ENCODE data around the gene CFAP299.

The CFAP299 gene

GRCh38 chr4:80360084-80360483 lies 24.6 kb downstream of the CFAP299 start:
- no peaks in the 10 kb centered on the region for H3K36me3 Mint-ChIP-seq (ENCODE audit: low read depth)
- no peak overlapping the region for H3K27ac Mint-ChIP-seq
- DNase-seq (ENCODE audit: low spot score): no peak
- no peak overlapping the region for H3K4me3 Mint-ChIP-seq
- H3K27me3 Mint-ChIP-seq (ENCODE audit: low read depth): peaks cover 24% of the 10 kb centered on the region
- H3K9me3 Mint-ChIP-seq: no peaks in the 10 kb centered on the region
- no peaks in the 10 kb centered on the region for H3K4me1 Mint-ChIP-seq (ENCODE audit: low read depth)

GRCh38 chr4:80360900-80361299 lies 25.4 kb downstream of the CFAP299 start:
- Mint-ChIP-seq H3K27ac (no peak overlapping the region), H3K4me1 (ENCODE audit: low read depth) (no peaks in the 10 kb centered on the region), H3K27me3 (ENCODE audit: low read depth) (peaks cover 24% of the 10 kb centered on the region), H3K4me3 (no peak overlapping the region), H3K9me3 (no peaks in the 10 kb centered on the region), H3K36me3 (ENCODE audit: low read depth) (no peaks in the 10 kb centered on the region)
- DNase-seq (ENCODE audit: low spot score): no peak

DNA sequence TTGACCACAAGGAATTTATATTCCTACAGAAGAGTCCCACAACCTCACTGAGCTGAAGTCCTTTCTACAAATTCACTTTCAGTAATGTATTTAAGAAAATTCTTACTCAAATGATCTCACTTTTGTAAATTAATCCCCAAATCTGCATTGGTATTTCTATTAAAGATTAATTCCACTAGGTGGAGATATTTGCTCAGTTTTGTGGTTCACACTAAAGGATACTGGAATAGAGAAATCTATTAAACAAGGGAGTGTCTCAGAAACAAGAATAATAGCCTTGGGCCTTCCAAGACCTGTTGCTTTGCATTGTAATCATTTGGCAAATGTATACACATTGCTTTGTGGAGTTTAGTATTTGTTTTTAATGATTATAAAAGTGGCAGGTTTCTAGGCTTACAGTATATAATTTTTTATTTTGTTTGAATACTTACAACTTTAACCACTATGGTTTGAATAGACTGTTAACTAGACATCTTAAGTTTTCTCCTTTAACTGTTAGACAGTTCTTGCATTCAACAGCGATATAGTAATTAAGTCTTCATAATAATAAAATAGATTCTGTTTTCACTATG lies 25.9 kb downstream of the CFAP299 start:
- no peak for DNase-seq (ENCODE audit: low spot score)
- no peak overlapping the region for H3K4me3 Mint-ChIP-seq
- H3K36me3 Mint-ChIP-seq (ENCODE audit: low read depth): no peaks in the 10 kb centered on the region
- no peaks in the 10 kb centered on the region for H3K9me3 Mint-ChIP-seq
- no peak overlapping the region for H3K27ac Mint-ChIP-seq
- no peaks in the 10 kb centered on the region for H3K4me1 Mint-ChIP-seq (ENCODE audit: low read depth)
- H3K27me3 Mint-ChIP-seq (ENCODE audit: low read depth): peaks cover 23% of the 10 kb centered on the region

DNA sequence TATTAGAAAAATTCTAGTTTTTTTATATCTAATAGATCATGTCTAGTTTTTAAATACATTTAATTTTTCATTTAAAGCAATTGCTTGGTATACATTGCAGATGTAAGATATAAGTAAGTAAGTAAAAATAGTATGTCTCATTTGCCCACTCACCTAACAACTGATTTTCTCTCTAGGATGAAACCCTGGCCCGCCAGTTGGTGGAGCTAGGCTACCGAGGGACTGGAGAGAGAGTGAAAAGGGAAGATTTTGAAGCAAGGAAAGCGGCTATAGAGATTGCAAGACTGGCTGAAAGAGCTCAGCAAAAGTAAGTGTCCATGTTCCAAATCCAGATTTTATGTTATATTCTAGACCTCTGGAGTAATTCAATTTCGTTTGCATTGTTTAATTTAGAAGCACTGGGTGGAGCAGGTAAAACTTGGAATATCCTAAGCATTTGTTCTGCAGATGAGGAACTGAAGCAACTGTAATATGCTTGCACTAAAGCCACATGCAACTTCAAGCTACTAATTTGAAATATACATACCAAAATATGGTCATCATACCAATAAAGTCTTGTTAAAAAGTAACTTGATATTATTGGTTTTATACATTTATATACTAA lies 27.1 kb downstream of the CFAP299 start:
- Mint-ChIP-seq H3K27ac (no peak overlapping the region), H3K27me3 (ENCODE audit: low read depth) (peaks cover 14% of the 10 kb centered on the region), H3K4me3 (no peak overlapping the region), H3K4me1 (ENCODE audit: low read depth) (no peaks in the 10 kb centered on the region), H3K36me3 (ENCODE audit: low read depth) (no peaks in the 10 kb centered on the region), H3K9me3 (no peaks in the 10 kb centered on the region)
- DNase-seq (ENCODE audit: low spot score): no peak

GRCh38 chr4:80365928-80366327 lies 30.4 kb downstream of the CFAP299 start:
- no peak for DNase-seq (ENCODE audit: low spot score)
- Mint-ChIP-seq H3K36me3 (ENCODE audit: low read depth) (no peaks in the 10 kb centered on the region), H3K27me3 (ENCODE audit: low read depth) (peaks cover 2% of the 10 kb centered on the region), H3K4me3 (no peak overlapping the region), H3K27ac (no peak overlapping the region), H3K9me3 (no peaks in the 10 kb centered on the region), H3K4me1 (ENCODE audit: low read depth) (no peaks in the 10 kb centered on the region)

DNA sequence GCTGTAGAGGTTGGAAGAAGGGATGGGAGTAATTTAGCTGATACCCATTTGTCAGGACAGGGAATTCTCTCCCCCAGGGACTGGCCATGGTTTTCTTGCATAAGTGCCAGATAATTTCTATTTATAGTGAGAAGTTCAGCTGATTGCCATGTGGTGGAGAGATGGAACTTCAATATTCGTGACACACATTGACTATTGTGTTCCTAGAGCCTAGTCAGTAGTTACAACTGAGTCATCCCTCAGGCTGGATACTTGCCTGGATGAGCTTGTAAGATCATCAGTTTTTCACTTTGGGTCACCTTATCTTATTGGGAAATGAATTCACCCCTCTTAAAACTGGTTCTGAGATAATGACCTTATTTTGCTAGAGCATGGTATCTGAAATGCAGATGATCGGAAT lies 32.2 kb downstream of the CFAP299 start:
- no peak for DNase-seq (ENCODE audit: low spot score)
- H3K27ac Mint-ChIP-seq: no peak overlapping the region
- H3K36me3 Mint-ChIP-seq (ENCODE audit: low read depth): no peaks in the 10 kb centered on the region
- no peaks in the 10 kb centered on the region for H3K27me3 Mint-ChIP-seq (ENCODE audit: low read depth)
- H3K4me3 Mint-ChIP-seq: no peak overlapping the region
- H3K9me3 Mint-ChIP-seq: peaks cover 6% of the 10 kb centered on the region
- H3K4me1 Mint-ChIP-seq (ENCODE audit: low read depth): no peaks in the 10 kb centered on the region

- H3K9me3 Mint-ChIP-seq: peaks cover 6% of the 10 kb centered on the region
- H3K27ac Mint-ChIP-seq: no peak overlapping the region
- H3K4me1 Mint-ChIP-seq (ENCODE audit: low read depth): no peaks in the 10 kb centered on the region
- no peaks in the 10 kb centered on the region for H3K27me3 Mint-ChIP-seq (ENCODE audit: low read depth)
- DNase-seq (ENCODE audit: low spot score): no peak
- H3K36me3 Mint-ChIP-seq (ENCODE audit: low read depth): no peaks in the 10 kb centered on the region
- no peak overlapping the region for H3K4me3 Mint-ChIP-seq
These were observed 35.1 kb downstream of the CFAP299 start for GRCh38 chr4:80370635-80371034.

GRCh38 chr4:80371046-80371445 lies 35.5 kb downstream of the CFAP299 start:
- Mint-ChIP-seq H3K27me3 (ENCODE audit: low read depth) (no peaks in the 10 kb centered on the region), H3K4me3 (no peak overlapping the region), H3K27ac (no peak overlapping the region), H3K4me1 (ENCODE audit: low read depth) (no peaks in the 10 kb centered on the region), H3K36me3 (ENCODE audit: low read depth) (no peaks in the 10 kb centered on the region), H3K9me3 (peaks cover 6% of the 10 kb centered on the region)
- no peak for DNase-seq (ENCODE audit: low spot score)

- no peaks in the 10 kb centered on the region for H3K27me3 Mint-ChIP-seq (ENCODE audit: low read depth)
- no peaks in the 10 kb centered on the region for H3K36me3 Mint-ChIP-seq (ENCODE audit: low read depth)
- H3K27ac Mint-ChIP-seq: no peak overlapping the region
- H3K4me1 Mint-ChIP-seq (ENCODE audit: low read depth): no peaks in the 10 kb centered on the region
- no peak for DNase-seq (ENCODE audit: low spot score)
- peaks cover 6% of the 10 kb centered on the region for H3K9me3 Mint-ChIP-seq
- no peak overlapping the region for H3K4me3 Mint-ChIP-seq
These were observed 38.6 kb downstream of the CFAP299 start for GRCh38 chr4:80374180-80374579.

- no peak overlapping the region for H3K4me3 Mint-ChIP-seq
These were observed 46.7 kb downstream of the CFAP299 start for GRCh38 chr4:80382090-80382832.

GRCh38 chr4:80385397-80386280 lies 50.1 kb downstream of the CFAP299 start:
- no peaks in the 10 kb centered on the region for H3K4me1 Mint-ChIP-seq (ENCODE audit: low read depth)
- H3K9me3 Mint-ChIP-seq: no peaks in the 10 kb centered on the region
- H3K4me3 Mint-ChIP-seq: no peak overlapping the region

More at GRCh38 chr4:80382090-80382832, 46.7 kb downstream of the CFAP299 start:
- no peaks in the 10 kb centered on the region for H3K9me3 Mint-ChIP-seq
- H3K27me3 Mint-ChIP-seq (ENCODE audit: low read depth): peaks cover 2% of the 10 kb centered on the region
- no peaks in the 10 kb centered on the region for H3K4me1 Mint-ChIP-seq (ENCODE audit: low read depth)
- no peak overlapping the region for H3K27ac Mint-ChIP-seq
- DNase-seq (ENCODE audit: low spot score): no peak
- no peaks in the 10 kb centered on the region for H3K36me3 Mint-ChIP-seq (ENCODE audit: low read depth)

GRCh38 chr4:80386281-80386886 lies 50.9 kb downstream of the CFAP299 start:
- H3K4me3 Mint-ChIP-seq: no peak overlapping the region
- H3K9me3 Mint-ChIP-seq: no peaks in the 10 kb centered on the region
- DNase-seq (ENCODE audit: low spot score): no peak
- H3K27ac Mint-ChIP-seq: no peak overlapping the region
- no peaks in the 10 kb centered on the region for H3K36me3 Mint-ChIP-seq (ENCODE audit: low read depth)
- H3K4me1 Mint-ChIP-seq (ENCODE audit: low read depth): no peaks in the 10 kb centered on the region
- peaks cover 2% of the 10 kb centered on the region for H3K27me3 Mint-ChIP-seq (ENCODE audit: low read depth)

More at GRCh38 chr4:80385397-80386280, 50.1 kb downstream of the CFAP299 start:
- H3K27me3 Mint-ChIP-seq (ENCODE audit: low read depth): peaks cover 2% of the 10 kb centered on the region
- H3K27ac Mint-ChIP-seq: no peak overlapping the region
- no peak for DNase-seq (ENCODE audit: low spot score)
- H3K36me3 Mint-ChIP-seq (ENCODE audit: low read depth): no peaks in the 10 kb centered on the region

DNA sequence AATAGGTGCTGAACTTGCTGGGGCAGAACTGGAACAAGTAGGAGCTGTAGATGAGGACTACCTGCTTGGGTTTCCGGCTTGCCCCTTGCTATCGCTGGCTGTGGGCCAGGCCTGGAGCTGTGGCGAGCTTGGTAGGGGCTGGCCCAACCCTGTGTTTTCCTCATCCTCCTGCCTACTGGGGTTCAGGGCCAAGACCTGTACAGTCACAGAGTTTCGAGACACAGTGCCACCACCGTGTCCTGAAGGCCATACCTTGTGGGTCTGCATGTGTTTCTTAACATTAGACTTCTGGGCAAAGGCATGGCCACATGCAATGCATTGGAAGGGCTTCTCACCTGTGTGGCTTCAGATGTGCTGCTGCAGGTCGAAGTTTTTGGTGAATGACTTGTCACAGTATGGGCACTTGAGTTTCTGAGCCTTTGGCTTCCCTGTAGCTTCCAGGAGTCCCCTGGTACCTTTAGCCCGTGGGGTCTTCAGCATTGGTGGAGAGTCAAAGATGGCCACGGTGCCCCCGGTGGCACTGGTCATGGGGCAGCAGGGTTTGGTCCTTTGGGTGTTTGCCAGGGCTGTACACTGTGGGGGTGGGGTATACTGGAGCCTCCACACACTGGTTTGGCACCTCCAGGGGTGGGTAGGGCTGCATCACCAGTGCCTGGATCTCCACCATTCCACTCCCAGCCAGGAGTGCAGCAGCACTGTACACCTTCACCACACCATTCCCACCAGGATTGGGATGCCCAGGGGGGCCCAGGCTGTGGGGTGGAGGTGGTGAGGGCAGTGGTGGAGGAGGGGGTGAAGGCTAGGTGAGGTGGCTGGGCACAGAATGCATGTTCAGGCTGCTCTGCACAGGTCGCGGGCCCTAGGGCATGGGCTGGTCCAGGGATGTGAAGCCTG lies 52.1 kb downstream of the CFAP299 start:
- H3K4me3 Mint-ChIP-seq: no peak overlapping the region
- no peaks in the 10 kb centered on the region for H3K27me3 Mint-ChIP-seq (ENCODE audit: low read depth)

More for the DNA sequence above, 52.1 kb downstream of the CFAP299 start:
- Mint-ChIP-seq H3K4me1 (ENCODE audit: low read depth) (no peaks in the 10 kb centered on the region), H3K36me3 (ENCODE audit: low read depth) (no peaks in the 10 kb centered on the region), H3K27ac (no peak overlapping the region), H3K9me3 (no peaks in the 10 kb centered on the region)
- no peak for DNase-seq (ENCODE audit: low spot score)

Data from T-helper 2 cell treated with Interferon-gamma antibody and Interleukin-4, amounts not matched to agents 5 μg/mL and 100 μg/mL, for 36 hours (primary cell).